Measurements from ENCODE around the gene SLC39A11.
"Not testable (repeated sequence)": the region's sequence is repeated elsewhere in the genome, so short reads cannot be mapped to it uniquely, and the experiment has no call there.

Gene SLC39A11

GRCh38 chr17:73069841-73070240 lies 22.6 kb downstream of the SLC39A11 start:
- no peak for DNase-seq

- peak; percentile 56 for DNase-seq
Observed at GRCh38 chr17:73069164-73069770, 23.2 kb downstream of the SLC39A11 start.

- DNase-seq, result no peak
Observed at GRCh38 chr17:73068322-73069153, 23.9 kb downstream of the SLC39A11 start.

GRCh38 chr17:73067699-73068098 lies 24.8 kb downstream of the SLC39A11 start:
- not testable (repeated sequence) for DNase-seq

- DNase-seq, result no peak
Observed at GRCh38 chr17:73067075-73067474, 25.4 kb downstream of the SLC39A11 start.

- DNase-seq, result no peak
Observed at GRCh38 chr17:73066148-73066884, 26.2 kb downstream of the SLC39A11 start.

GRCh38 chr17:73065376-73065775 lies 27.1 kb downstream of the SLC39A11 start:
- no peak for DNase-seq

GRCh38 chr17:73064084-73064938 lies 28.2 kb downstream of the SLC39A11 start:
- DNase-seq, result no peak

- no peak for DNase-seq
Observed at GRCh38 chr17:73062726-73063125, 29.8 kb downstream of the SLC39A11 start.

- DNase-seq, result no peak
Observed at GRCh38 chr17:73061161-73061560, 31.3 kb downstream of the SLC39A11 start.

- no peak for DNase-seq
Observed at GRCh38 chr17:73060721-73061120, 31.8 kb downstream of the SLC39A11 start.

GRCh38 chr17:73059713-73060112 lies 32.8 kb downstream of the SLC39A11 start:
- DNase-seq, result not testable (repeated sequence)

- DNase-seq, result no peak
Observed at GRCh38 chr17:73058022-73058421, 34.5 kb downstream of the SLC39A11 start.

GRCh38 chr17:73057196-73057595 lies 35.3 kb downstream of the SLC39A11 start:
- no peak for DNase-seq

GRCh38 chr17:73052923-73053322 lies 39.6 kb downstream of the SLC39A11 start:
- no peak for DNase-seq

- no peak for DNase-seq
Observed at GRCh38 chr17:73050797-73051196, 41.7 kb downstream of the SLC39A11 start.

GRCh38 chr17:73048170-73048569 lies 44.3 kb downstream of the SLC39A11 start:
- no peak for DNase-seq

GRCh38 chr17:73045724-73046123 lies 46.8 kb downstream of the SLC39A11 start:
- DNase-seq, result no peak

- DNase-seq, result no peak
Observed at GRCh38 chr17:73043686-73044581, 48.6 kb downstream of the SLC39A11 start.

- no peak for DNase-seq
Observed at GRCh38 chr17:73042809-73043685, 49.4 kb downstream of the SLC39A11 start.

GRCh38 chr17:73042225-73042624 lies 50.3 kb downstream of the SLC39A11 start:
- no peak for DNase-seq
